HepG2 (cell line): ENCODE results near the gene C1QTNF5. TPM values are rescaled to one million over a fixed set of nuclear protein-coding genes. Genes with fewer than 3 reads are reported as not detected.

ENCODE experiments used
- BCL6 ChIP-seq: IDR thresholded peaks from 2 replicates; pipeline ENCODE4 v1.6.1; 2016; ENCODE audit warnings: missing genetic modification reagents, missing compliant biosample characterization
- BHLHE40 ChIP-seq: IDR thresholded peaks from 2 replicates; pipeline ENCODE4 v1.6.1; 2011; ENCODE audit warnings: low read length, improper control_type of control experiment
- DPF2 ChIP-seq: sonication (generic); formaldehyde crosslinking; IDR thresholded peaks from 2 replicates; pipeline ENCODE4 v1.4.0; 2020; ENCODE audit warnings: mild to moderate bottlenecking, low read depth, missing genetic modification reagents, borderline replicate concordance
- KAT2B ChIP-seq: fragments of 150-350 bp; IDR thresholded peaks from 2 replicates; pipeline ENCODE4 v1.6.1; 2014; ENCODE audit warnings: low read depth, low read length, borderline replicate concordance
- MYC ChIP-seq: sonication (generic); formaldehyde crosslinking; IDR thresholded peaks from 2 replicates; pipeline ENCODE4 v1.9.0; 2021; ENCODE audit warnings: missing genetic modification reagents, borderline replicate concordance
- NR2F2 ChIP-seq: IDR thresholded peaks from 2 replicates; pipeline ENCODE4 v1.6.1; 2012; ENCODE audit warnings: low read depth, inconsistent platforms, borderline replicate concordance
- SOX5 ChIP-seq: IDR thresholded peaks from 2 replicates; pipeline ENCODE4 v1.6.1; 2016; ENCODE audit warnings: borderline replicate concordance
- SOX6 ChIP-seq, 2 experiments: fragments of 450-650 bp in 1 of 2; sonication (generic) in 1 of 2; formaldehyde crosslinking in 1 of 2; IDR thresholded peaks; 2 replicates each; pipeline versions ENCODE4 v1.4.0 to v1.6.1; 2017 to 2020; ENCODE audit warnings: antibody characterized with exemption in 1 of 2, mild to moderate bottlenecking in 1 of 2, missing genetic modification reagents in 1 of 2
- TCF7 ChIP-seq: sonication (generic); IDR thresholded peaks from 2 replicates; pipeline ENCODE4 v1.6.1; 2016; ENCODE audit warnings: antibody characterized with exemption, low read depth
- ZMYM4 ChIP-seq: sonication (generic); formaldehyde crosslinking; IDR thresholded peaks from 2 replicates; pipeline ENCODE4 v1.8.1; 2023; ENCODE audit warnings: mild to moderate bottlenecking, missing genetic modification reagents
- ZNF17 ChIP-seq: sonication (generic); formaldehyde crosslinking; IDR thresholded peaks from 2 replicates; pipeline ENCODE4 v1.5.0; 2020; ENCODE audit warnings: mild to moderate bottlenecking, missing genetic modification reagents
- ZNF207 ChIP-seq: fragments of 450-650 bp; IDR thresholded peaks from 2 replicates; pipeline ENCODE4 v1.6.1; 2016; ENCODE audit warnings: antibody characterized with exemption, borderline replicate concordance
- ZNF333 ChIP-seq: sonication (generic); formaldehyde crosslinking; IDR thresholded peaks from 2 replicates; pipeline ENCODE4 v1.4.0; 2020; ENCODE audit warnings: mild to moderate bottlenecking, missing genetic modification reagents, borderline replicate concordance
- ZNF441 ChIP-seq: sonication (generic); formaldehyde crosslinking; IDR thresholded peaks from 2 replicates; pipeline ENCODE4 v1.7.0; 2021; ENCODE audit warnings: missing genetic modification reagents, borderline replicate concordance
- ZNF770 ChIP-seq: sonication (generic); formaldehyde crosslinking; IDR thresholded peaks from 2 replicates; pipeline ENCODE4 v1.5.0; 2020; ENCODE audit warnings: mild to moderate bottlenecking, missing genetic modification reagents
- ZSCAN12 ChIP-seq: sonication (generic); formaldehyde crosslinking; IDR thresholded peaks from 2 replicates; pipeline ENCODE4 v1.9.0; 2021; ENCODE audit warnings: mild to moderate bottlenecking, missing genetic modification reagents
- polyA plus RNA-seq, 8 experiments: library from polyadenylated mRNA; depleted of rRNA in 3 of 8; stranded (reverse) in 7 of 8; unstranded in 1 of 8; fragments of >200 nt; fragmentation: Illumina TruSeq in 4 of 8; extraction: Trizol in 4 of 8; gene quantifications; 2 replicates each; pipeline versions ENCODE4 v1.2.1 to v1.2.3, GENCODE V29; 2011 to 2016; ENCODE audit warnings: low read depth in 4 of 8, missing spikeins in 1 of 8, mixed read lengths in 1 of 8; ENCODE audit not compliant: insufficient read depth in 1 of 8
- total RNA-seq, 5 experiments: library from RNA; depleted of rRNA; stranded (reverse); fragments of >200 nt; fragmentation: Illumina TruSeq; extraction: Trizol; gene quantifications; 2 replicates each; pipeline ENCODE4 v1.2.3, GENCODE V29; 2016; ENCODE audit warnings: low read depth in 1 of 5
- TF ChIP-seq, protein P1 (sequence below): sonication (generic); formaldehyde crosslinking; IDR thresholded peaks from 2 replicates; pipeline ENCODE4 v1.5.1; 2020; ENCODE audit warnings: mild to moderate bottlenecking, missing genetic modification reagents
- TF ChIP-seq, protein P2 (sequence below): sonication (generic); formaldehyde crosslinking; IDR thresholded peaks from 2 replicates; pipeline ENCODE4 v1.4.0; 2020; ENCODE audit warnings: missing genetic modification reagents
- TF ChIP-seq, protein P3 (sequence below): sonication (generic); formaldehyde crosslinking; IDR thresholded peaks from 2 replicates; pipeline ENCODE4 v1.4.0; 2020; ENCODE audit warnings: missing genetic modification reagents, mild to moderate bottlenecking, borderline replicate concordance

The C1QTNF5 gene
- total and polyA plus RNA-seq, 2 of the 13 experiments (the other 11 are each of a cell fraction or from before 2014, with no cell fraction given) = 0.86 to 1.2 TPM

DNA sequence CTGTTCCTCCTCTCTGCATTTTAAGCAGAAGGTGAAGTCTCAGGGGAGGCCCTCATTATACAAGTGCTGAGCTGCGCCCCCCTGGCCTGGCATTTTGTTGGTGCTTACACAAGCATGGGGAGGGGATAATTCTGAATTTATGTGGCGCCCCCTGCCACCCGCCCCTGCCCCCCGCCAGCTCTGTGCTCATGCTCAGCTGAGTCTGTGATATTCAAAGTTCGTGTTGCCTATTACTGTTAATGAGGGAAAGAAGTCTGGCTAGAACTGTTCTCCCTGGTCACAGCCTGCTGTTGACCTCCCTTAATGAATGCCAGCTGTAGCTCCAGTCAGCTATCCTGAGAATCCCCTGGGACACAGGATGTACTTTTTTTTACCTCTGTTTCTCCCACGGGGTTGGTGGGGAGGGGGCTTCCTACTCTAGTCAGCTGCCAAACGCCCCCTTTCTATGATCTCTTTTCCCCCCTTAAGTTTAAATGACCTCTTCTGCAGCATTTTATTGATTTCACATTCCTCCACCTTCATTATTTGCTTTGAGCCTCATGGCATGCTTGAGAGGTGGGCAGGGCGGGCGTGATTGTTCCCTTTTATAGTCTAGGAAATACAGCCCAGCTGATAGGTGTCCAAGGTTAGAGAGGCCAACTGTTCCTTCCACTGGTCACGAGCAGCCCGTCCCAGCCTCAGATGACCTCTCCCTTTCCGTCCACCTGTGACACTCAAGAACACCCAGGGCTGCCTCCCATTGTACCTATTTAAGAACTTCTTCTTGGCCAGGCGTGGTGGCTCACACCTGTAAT, 28.6 kb upstream of the C1QTNF5 start (continued):
- TF ChIP-seq, protein P1, sequence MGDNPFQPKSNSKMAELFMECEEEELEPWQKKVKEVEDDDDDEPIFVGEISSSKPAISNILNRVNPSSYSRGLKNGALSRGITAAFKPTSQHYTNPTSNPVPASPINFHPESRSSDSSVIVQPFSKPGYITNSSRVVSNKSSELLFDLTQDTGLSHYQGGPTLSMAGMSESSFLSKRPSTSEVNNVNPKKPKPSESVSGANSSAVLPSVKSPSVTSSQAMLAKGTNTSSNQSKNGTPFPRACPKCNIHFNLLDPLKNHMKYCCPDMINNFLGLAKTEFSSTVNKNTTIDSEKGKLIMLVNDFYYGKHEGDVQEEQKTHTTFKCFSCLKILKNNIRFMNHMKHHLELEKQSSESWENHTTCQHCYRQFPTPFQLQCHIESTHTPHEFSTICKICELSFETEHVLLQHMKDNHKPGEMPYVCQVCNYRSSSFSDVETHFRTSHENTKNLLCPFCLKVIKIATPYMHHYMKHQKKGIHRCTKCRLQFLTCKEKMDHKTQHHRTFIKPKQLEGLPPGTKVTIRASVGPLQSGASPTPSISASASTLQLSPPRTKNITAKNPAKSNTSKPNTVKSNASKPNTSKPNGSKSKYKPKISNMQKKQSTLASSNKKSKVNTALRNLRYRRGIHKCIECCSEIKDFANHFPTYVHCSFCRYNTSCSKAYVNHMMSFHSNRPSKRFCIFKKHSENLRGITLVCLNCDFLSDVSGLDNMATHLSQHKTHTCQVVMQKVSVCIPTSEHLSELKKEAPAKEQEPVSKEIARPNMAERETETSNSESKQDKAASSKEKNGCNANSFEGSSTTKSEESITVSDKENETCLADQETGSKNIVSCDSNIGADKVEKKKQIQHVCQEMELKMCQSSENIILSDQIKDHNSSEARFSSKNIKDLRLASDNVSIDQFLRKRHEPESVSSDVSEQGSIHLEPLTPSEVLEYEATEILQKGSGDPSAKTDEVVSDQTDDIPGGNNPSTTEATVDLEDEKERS = no peak
- TF ChIP-seq BCL6 (CRISPR knock-in tag) = peak; percentile 73; the same call in 1 of the 2 replicates
- TF ChIP-seq ZNF770 = no peak
- no peak for TF ChIP-seq ZNF17 (CRISPR knock-in tag)
- no peak for TF ChIP-seq MYC (CRISPR knock-in tag)
- no peak for TF ChIP-seq ZNF441 (CRISPR knock-in tag)
- no peak for TF ChIP-seq ZMYM4 (CRISPR knock-in tag)
- TF ChIP-seq, protein P2, sequence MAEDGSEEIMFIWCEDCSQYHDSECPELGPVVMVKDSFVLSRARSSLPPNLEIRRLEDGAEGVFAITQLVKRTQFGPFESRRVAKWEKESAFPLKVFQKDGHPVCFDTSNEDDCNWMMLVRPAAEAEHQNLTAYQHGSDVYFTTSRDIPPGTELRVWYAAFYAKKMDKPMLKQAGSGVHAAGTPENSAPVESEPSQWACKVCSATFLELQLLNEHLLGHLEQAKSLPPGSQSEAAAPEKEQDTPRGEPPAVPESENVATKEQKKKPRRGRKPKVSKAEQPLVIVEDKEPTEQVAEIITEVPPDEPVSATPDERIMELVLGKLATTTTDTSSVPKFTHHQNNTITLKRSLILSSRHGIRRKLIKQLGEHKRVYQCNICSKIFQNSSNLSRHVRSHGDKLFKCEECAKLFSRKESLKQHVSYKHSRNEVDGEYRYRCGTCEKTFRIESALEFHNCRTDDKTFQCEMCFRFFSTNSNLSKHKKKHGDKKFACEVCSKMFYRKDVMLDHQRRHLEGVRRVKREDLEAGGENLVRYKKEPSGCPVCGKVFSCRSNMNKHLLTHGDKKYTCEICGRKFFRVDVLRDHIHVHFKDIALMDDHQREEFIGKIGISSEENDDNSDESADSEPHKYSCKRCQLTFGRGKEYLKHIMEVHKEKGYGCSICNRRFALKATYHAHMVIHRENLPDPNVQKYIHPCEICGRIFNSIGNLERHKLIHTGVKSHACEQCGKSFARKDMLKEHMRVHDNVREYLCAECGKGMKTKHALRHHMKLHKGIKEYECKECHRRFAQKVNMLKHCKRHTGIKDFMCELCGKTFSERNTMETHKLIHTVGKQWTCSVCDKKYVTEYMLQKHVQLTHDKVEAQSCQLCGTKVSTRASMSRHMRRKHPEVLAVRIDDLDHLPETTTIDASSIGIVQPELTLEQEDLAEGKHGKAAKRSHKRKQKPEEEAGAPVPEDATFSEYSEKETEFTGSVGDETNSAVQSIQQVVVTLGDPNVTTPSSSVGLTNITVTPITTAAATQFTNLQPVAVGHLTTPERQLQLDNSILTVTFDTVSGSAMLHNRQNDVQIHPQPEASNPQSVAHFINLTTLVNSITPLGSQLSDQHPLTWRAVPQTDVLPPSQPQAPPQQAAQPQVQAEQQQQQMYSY (CRISPR knock-in tag) = no peak
- TF ChIP-seq TCF7 = peak; percentile 48; the same call in 1 of the 2 replicates
- TF ChIP-seq, protein P3, sequence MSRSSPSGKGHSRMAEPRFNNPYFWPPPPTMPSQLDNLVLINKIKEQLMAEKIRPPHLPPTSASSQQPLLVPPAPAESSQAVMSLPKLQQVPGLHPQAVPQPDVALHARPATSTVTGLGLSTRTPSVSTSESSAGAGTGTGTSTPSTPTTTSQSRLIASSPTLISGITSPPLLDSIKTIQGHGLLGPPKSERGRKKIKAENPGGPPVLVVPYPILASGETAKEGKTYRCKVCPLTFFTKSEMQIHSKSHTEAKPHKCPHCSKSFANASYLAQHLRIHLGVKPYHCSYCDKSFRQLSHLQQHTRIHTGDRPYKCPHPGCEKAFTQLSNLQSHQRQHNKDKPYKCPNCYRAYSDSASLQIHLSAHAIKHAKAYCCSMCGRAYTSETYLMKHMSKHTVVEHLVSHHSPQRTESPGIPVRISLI (CRISPR knock-in tag) = no peak
- peak; percentile 24; the same call in 1 of the 2 replicates for TF ChIP-seq SOX5 (CRISPR knock-in tag)
- TF ChIP-seq ZNF207 = no peak
- no peak for TF ChIP-seq SOX6 (IDR thresholded peaks at IDR 0.05)
- TF ChIP-seq SOX6 (CRISPR knock-in tag; IDR thresholded peaks at IDR 0.05) = peak; percentile 53; the same call in 1 of the 2 replicates
- TF ChIP-seq KAT2B = peak; percentile 19; the same call in 1 of the 2 replicates
- TF ChIP-seq ZSCAN12 (CRISPR knock-in tag) = no peak
- TF ChIP-seq ZNF333 (CRISPR knock-in tag) = no peak
- peak; percentile 12; the same call in 1 of the 2 replicates for TF ChIP-seq BHLHE40
- peak; percentile 74 for TF ChIP-seq NR2F2
- TF ChIP-seq DPF2 (CRISPR knock-in tag) = no peak
